H1 (cell line): ENCODE measurements around the gene RNF20.

ENCODE experiments used
- CEBPB ChIP-seq: IDR thresholded peaks from 2 replicates; pipeline ENCODE4 v1.6.1; 2012; ENCODE audit warnings: low read depth, low read length
- CTCF ChIP-seq, 3 experiments: IDR thresholded peaks; 1 replicate in 2 of 3; 2 replicates in 1 of 3; pipeline versions ENCODE4 v1.5.1 to v1.6.1; 2011; ENCODE audit warnings: low read length in 3 of 3, mild to moderate bottlenecking in 3 of 3, inconsistent platforms in 2 of 3, low read depth in 1 of 3, moderate library complexity in 1 of 3; ENCODE audit not compliant: insufficient read depth in 1 of 3; ENCODE audit errors: control extremely low read depth in 1 of 3
- EZH2 ChIP-seq: fragments of 200-600 bp; sonication (generic); IDR thresholded peaks from 2 replicates; pipeline ENCODE4 v1.7.1; 2012; ENCODE audit warnings: low read depth, mild to moderate bottlenecking, moderate library complexity, low read length, inconsistent platforms; ENCODE audit not compliant: severe bottlenecking
- JUND ChIP-seq: IDR thresholded peaks from 2 replicates; pipeline ENCODE4 v1.6.1; 2011; ENCODE audit warnings: mild to moderate bottlenecking, improper control_type of control experiment, low read length
- PHF8 ChIP-seq: fragments of 200-600 bp; sonication (generic); conservative IDR thresholded peaks from 2 replicates; pipeline ENCODE4 v1.7.1; 2012; ENCODE audit warnings: low read depth, mild to moderate bottlenecking, inconsistent platforms, low read length, moderate library complexity
- POLR2A ChIP-seq, 2 experiments: IDR thresholded peaks; 1 replicate in 1 of 2; 2 replicates in 1 of 2; pipeline ENCODE4 v1.6.1; 2011; ENCODE audit warnings: low read depth in 2 of 2, low read length in 2 of 2, mild to moderate bottlenecking in 2 of 2; ENCODE audit errors: control extremely low read depth in 1 of 2
- RAD21 ChIP-seq, 2 experiments: IDR thresholded peaks in 1 of 2; conservative IDR thresholded peaks in 1 of 2; 2 replicates each; pipeline ENCODE4 v1.6.1; 2011; ENCODE audit warnings: low read depth in 2 of 2, low read length in 2 of 2, improper control_type of control experiment in 1 of 2, inconsistent platforms in 1 of 2, mild to moderate bottlenecking in 1 of 2, moderate library complexity in 1 of 2
- TAF1 ChIP-seq: IDR thresholded peaks from 2 replicates; pipeline ENCODE4 v1.6.1; 2011; ENCODE audit warnings: mild to moderate bottlenecking, low read depth, low read length
- TBP ChIP-seq: IDR thresholded peaks from 2 replicates; pipeline ENCODE4 v1.6.1; 2011; ENCODE audit warnings: low read depth, low read length, improper control_type of control experiment
- TEAD4 ChIP-seq: IDR thresholded peaks from 2 replicates; pipeline ENCODE4 v1.6.1; 2012; ENCODE audit warnings: low read depth, low read length, inconsistent platforms, mixed read lengths

GRCh38 chr9:101484046-101484445, 49.6 kb upstream of the RNF20 start:
- TF ChIP-seq RAD21 (IDR thresholded peaks at IDR 0.05 in 1 of 2, conservative IDR thresholded peaks at IDR 0.05 in 1 of 2; ENCODE audit: low read depth in 2 of 2, low read length in 2 of 2): no peak
- TF ChIP-seq JUND: no peak
- TF ChIP-seq TAF1: no peak
- TF ChIP-seq TBP: no peak
- no peak for TF ChIP-seq CTCF (IDR thresholded peaks at IDR 0.05; ENCODE audit: control extremely low read depth in 1 of 3, insufficient read depth in 1 of 3, low read depth in 1 of 3, low read length in 3 of 3)
- TF ChIP-seq CEBPB: no peak
- TF ChIP-seq PHF8: no peak
- TF ChIP-seq TEAD4: no peak
- no peak for TF ChIP-seq POLR2A (IDR thresholded peaks at IDR 0.05; ENCODE audit: control extremely low read depth in 1 of 2, low read depth in 2 of 2, low read length in 2 of 2)
- no peak for TF ChIP-seq EZH2
